Lower leg skin (tissue), 3 donors: Measurements from ENCODE around the gene OR2T6.

ENCODE experiments used
- POLR2A ChIP-seq, 2 donors: fragments of 450-650 bp; IDR thresholded peaks; one replicate each; pipeline ENCODE4 v1.6.1; 2016 to 2017; ENCODE audit warnings: antibody characterized with exemption in 2 of 2, mild to moderate bottlenecking in 1 of 2, moderate library complexity in 1 of 2
- TF ChIP-seq, protein P1 (sequence below), 3 donors: fragments of 450-650 bp; IDR thresholded peaks; one replicate each; pipeline ENCODE4 v1.5.1; 2016; ENCODE audit warnings: antibody characterized with exemption in 3 of 3, mild to moderate bottlenecking in 3 of 3, moderate library complexity in 2 of 3

DNA sequence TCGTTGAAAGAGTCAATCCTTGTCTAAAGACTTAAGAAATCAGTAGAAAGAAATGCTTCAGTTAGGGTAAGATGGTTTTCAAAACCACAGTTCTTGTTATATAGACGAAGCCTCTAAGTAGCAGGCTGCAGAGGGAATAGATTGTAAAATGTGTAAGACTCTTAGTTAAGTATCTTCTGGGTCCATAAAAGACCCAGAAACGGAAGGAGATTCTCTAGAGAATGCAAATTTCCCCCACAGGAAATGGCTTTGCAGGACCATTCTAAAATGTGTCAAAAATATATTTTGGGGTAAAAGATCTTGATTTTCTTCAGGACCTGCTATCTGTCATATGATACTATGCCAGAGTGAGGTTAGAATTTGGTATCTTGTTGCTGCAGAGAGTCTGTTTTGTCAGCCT lies 40.7 kb downstream of the OR2T6 start:
- TF ChIP-seq, protein P1, sequence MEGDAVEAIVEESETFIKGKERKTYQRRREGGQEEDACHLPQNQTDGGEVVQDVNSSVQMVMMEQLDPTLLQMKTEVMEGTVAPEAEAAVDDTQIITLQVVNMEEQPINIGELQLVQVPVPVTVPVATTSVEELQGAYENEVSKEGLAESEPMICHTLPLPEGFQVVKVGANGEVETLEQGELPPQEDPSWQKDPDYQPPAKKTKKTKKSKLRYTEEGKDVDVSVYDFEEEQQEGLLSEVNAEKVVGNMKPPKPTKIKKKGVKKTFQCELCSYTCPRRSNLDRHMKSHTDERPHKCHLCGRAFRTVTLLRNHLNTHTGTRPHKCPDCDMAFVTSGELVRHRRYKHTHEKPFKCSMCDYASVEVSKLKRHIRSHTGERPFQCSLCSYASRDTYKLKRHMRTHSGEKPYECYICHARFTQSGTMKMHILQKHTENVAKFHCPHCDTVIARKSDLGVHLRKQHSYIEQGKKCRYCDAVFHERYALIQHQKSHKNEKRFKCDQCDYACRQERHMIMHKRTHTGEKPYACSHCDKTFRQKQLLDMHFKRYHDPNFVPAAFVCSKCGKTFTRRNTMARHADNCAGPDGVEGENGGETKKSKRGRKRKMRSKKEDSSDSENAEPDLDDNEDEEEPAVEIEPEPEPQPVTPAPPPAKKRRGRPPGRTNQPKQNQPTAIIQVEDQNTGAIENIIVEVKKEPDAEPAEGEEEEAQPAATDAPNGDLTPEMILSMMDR (IDR thresholded peaks at IDR 0.05): no peak
- TF ChIP-seq POLR2A (IDR thresholded peaks at IDR 0.05): no peak
